K562 (cell line): ENCODE data around the gene RNF6. TPM values are rescaled to one million over a fixed set of nuclear protein-coding genes. Genes with fewer than 3 reads are reported as not detected.

ENCODE experiments used
- ATAC-seq: fragments of 200-7000 bp; cut with Tn5 transposase; 3 replicates; pipeline ENCODE4 v1.9.1; 2020; ENCODE audit warnings: moderate library complexity
- BruUV-seq: library from RNA; stranded (reverse); fragments of 400-500 nt; replicated peaks from 2 replicates; lab custom pipeline; 2021; lab: Mats Ljungman, UMichigan
- CTCF ChIA-PET: fragments of 300-600 bp; formaldehyde crosslinking; extraction: SDS; loops from one replicate; lab custom pipeline; 2021; ENCODE audit warnings: low intra/inter-chr PET ratio; lab: Yijun Ruan, JAX
- POLR2A ChIA-PET: fragments of 300-600, 350-650 bp; sonication (Branson Sonifier 250); formaldehyde crosslinking; extraction: SDS; loops from one replicate; lab custom pipeline; 2021; ENCODE audit warnings: antibody characterized with exemption, inconsistent platforms; lab: Yijun Ruan, JAX
- DNase-seq, 4 experiments: peaks; one replicate each; pipeline versions ENCODE4 v3.0.0 to v3.0.0-alpha.2; 2011 to 2018; ENCODE audit warnings: low spot score in 3 of 4, mixed read lengths in 3 of 4; ENCODE audit errors: extremely low read depth in 1 of 4
- FAIRE-seq: peaks from 2 replicates; lab custom pipeline; 2011; peaks lifted over from hg19 to GRCh38; lab: Jason Lieb, UNC
- H2AFZ ChIP-seq: 2 replicates; pipeline ENCODE4 v1.6.0; 2011; ENCODE audit warnings: low read depth, low read length, control low read depth, inconsistent platforms
- H3K27ac ChIP-seq: fragments of 200-600 bp; 3 replicates; pipeline ENCODE4 v1.8.0; 2011; ENCODE audit warnings: low read depth, mild to moderate bottlenecking, control low read depth, inconsistent platforms, low read length, moderate library complexity, mixed read lengths; ENCODE audit errors: extremely low read depth
- H3K27me3 ChIP-seq, 2 experiments: fragments of 300-600 bp in 1 of 2; 2 replicates in 1 of 2; 3 replicates in 1 of 2; pipeline versions ENCODE4 v1.6.0 to v1.8.0; 2011; ENCODE audit warnings: inconsistent platforms in 2 of 2, low read length in 2 of 2, mild to moderate bottlenecking in 1 of 2, mixed read lengths in 1 of 2, moderate library complexity in 1 of 2; ENCODE audit not compliant: control insufficient read depth in 2 of 2, insufficient read depth in 2 of 2
- H3K36me3 ChIP-seq: fragments of 300-600 bp; 3 replicates; pipeline ENCODE4 v1.8.0; 2011; ENCODE audit warnings: mild to moderate bottlenecking, low read length, inconsistent platforms; ENCODE audit not compliant: control insufficient read depth, insufficient read depth
- H3K4me1 ChIP-seq, 2 experiments: fragments of 200-600 bp in 1 of 2; replicated peaks in 1 of 2; 2 replicates in 1 of 2; 3 replicates in 1 of 2; pipeline versions ENCODE4 v1.5.1 to v1.8.0; 2011; ENCODE audit warnings: inconsistent platforms in 2 of 2, low read length in 2 of 2, mild to moderate bottlenecking in 1 of 2, mixed read lengths in 1 of 2, moderate library complexity in 1 of 2; ENCODE audit not compliant: control insufficient read depth in 2 of 2, insufficient read depth in 2 of 2
- H3K4me2 ChIP-seq: 2 replicates; pipeline ENCODE4 v1.6.1; 2011; ENCODE audit warnings: low read length, control low read depth, inconsistent platforms, mixed read lengths; ENCODE audit not compliant: insufficient read depth
- H3K4me3 ChIP-seq: fragments of 200-600 bp; sonication (generic), shearing (Covaris generic); 2 replicates; pipeline ENCODE4 v1.5.1; 2016; ENCODE audit warnings: control low read depth, inconsistent platforms
- H3K79me2 ChIP-seq: fragments of 200-600 bp; 3 replicates; pipeline ENCODE4 v1.8.0; 2011; ENCODE audit warnings: low read length, inconsistent platforms; ENCODE audit not compliant: control insufficient read depth, insufficient read depth
- H3K9ac ChIP-seq, 2 experiments: 2 replicates each; pipeline versions ENCODE4 v1.6.0 to v1.6.1; 2011; ENCODE audit warnings: low read depth in 2 of 2, low read length in 2 of 2, control low read depth in 1 of 2, inconsistent platforms in 1 of 2, mild to moderate bottlenecking in 1 of 2, mixed read lengths in 1 of 2; ENCODE audit not compliant: insufficient read depth in 1 of 2
- H3K9me1 ChIP-seq: one replicate; pipeline ENCODE4 v1.6.0; 2011; ENCODE audit warnings: inconsistent platforms, mild to moderate bottlenecking, low read length, moderate library complexity; ENCODE audit not compliant: control insufficient read depth, insufficient read depth
- H3K9me3 ChIP-seq: replicated peaks from 2 replicates; pipeline ENCODE4 v1.5.1; 2011; ENCODE audit warnings: low read depth, low read length, inconsistent platforms; ENCODE audit not compliant: control insufficient read depth, insufficient read depth
- H4K20me1 ChIP-seq: replicated peaks from 2 replicates; pipeline ENCODE4 v1.6.1; 2011; ENCODE audit warnings: low read length, inconsistent platforms, mixed read lengths; ENCODE audit not compliant: control insufficient read depth, insufficient read depth
- CEBPB ChIP-seq: fragments of 450-650 bp; IDR thresholded peaks from 2 replicates; pipeline ENCODE4 v1.6.1; 2016; ENCODE audit warnings: missing genetic modification characterization, missing compliant biosample characterization
- EZH2 ChIP-seq: IDR thresholded peaks from 2 replicates; pipeline ENCODE4 v1.6.1; 2012; ENCODE audit warnings: low read depth, mild to moderate bottlenecking, inconsistent platforms, low read length, borderline replicate concordance
- TAF9B ChIP-seq: fragments of 450-650 bp; IDR thresholded peaks from 2 replicates; pipeline ENCODE4 v1.6.1; 2018; ENCODE audit warnings: mild to moderate bottlenecking; ENCODE audit not compliant: partially characterized antibody
- ZNF140 ChIP-seq: fragments of 250-450 bp; sonication (Bioruptor Pico); IDR thresholded peaks from 2 replicates; pipeline ENCODE4 v1.8.0; 2021; ENCODE audit warnings: moderate library complexity, mild to moderate bottlenecking, inconsistent platforms
- ZNF408 ChIP-seq: fragments of 250-450 bp; sonication (Bioruptor Pico); IDR thresholded peaks from 2 replicates; pipeline ENCODE4 v1.4.0; 2020; ENCODE audit warnings: low read depth, mild to moderate bottlenecking, moderate library complexity
- WGBS: fragments of 100-300 bp; shearing (Covaris generic); methylation state at CpG from one replicate; pipeline ENCODE4 v1.1.6; 2016; ENCODE audit warnings: low coverage, mixed read lengths; ENCODE audit not compliant: insufficient coverage; ENCODE audit errors: missing lambda C conversion rate; 5-methylcytosine and 5-hydroxymethylcytosine counted together
- in situ Hi-C: fragments of 300-500 bp; cut with MboI; formaldehyde crosslinking; loops from 4 replicates; pipeline ENCODE4 v1.15.0; 2018; ENCODE audit warnings: inconsistent platforms, mixed read lengths
- intact Hi-C: fragments of 100-400 bp; cut with micrococcal nuclease; formaldehyde crosslinking; loops from 2 replicates; pipeline ENCODE4 v1.14.2; 2022
- polyA plus RNA-seq, 8 experiments: library from polyadenylated mRNA; depleted of rRNA in 4 of 8; stranded (reverse) in 5 of 8; unstranded in 3 of 8; fragments of >200 nt; fragmentation: Nextera tagmentation in 2 of 8; fragmentation: Illumina TruSeq in 1 of 8; extraction: Ambion mirVana in 2 of 8; extraction: Trizol in 1 of 8; gene quantifications; 2 replicates each; pipeline versions ENCODE4 v1.2.1 to v1.2.3, GENCODE V29; 2011 to 2014; ENCODE audit warnings: inconsistent platforms in 1 of 8, missing spikeins in 1 of 8
- total RNA-seq, 7 experiments: library from RNA; depleted of rRNA in 6 of 7; stranded (reverse); fragments of >200 nt in 6 of 7; fragmentation: Illumina TruSeq in 2 of 7; extraction: Trizol in 2 of 7; gene quantifications; 2 replicates each; pipeline versions ENCODE4 v1.2.1 to v1.2.3, GENCODE V29; 2011 to 2021; ENCODE audit warnings: low replicate concordance in 1 of 7
- TF ChIP-seq, protein P1 (sequence below): fragments of 250-450 bp; sonication (Bioruptor Pico); IDR thresholded peaks from 2 replicates; pipeline ENCODE4 v1.4.0; 2020; ENCODE audit warnings: borderline replicate concordance

Gene RNF6
- total and polyA plus RNA-seq, 9 of the 15 experiments (the other 6 are each of a cell fraction or from before 2014, with no cell fraction given), result 12.0 to 31.4 (median 22.3) TPM

DNA sequence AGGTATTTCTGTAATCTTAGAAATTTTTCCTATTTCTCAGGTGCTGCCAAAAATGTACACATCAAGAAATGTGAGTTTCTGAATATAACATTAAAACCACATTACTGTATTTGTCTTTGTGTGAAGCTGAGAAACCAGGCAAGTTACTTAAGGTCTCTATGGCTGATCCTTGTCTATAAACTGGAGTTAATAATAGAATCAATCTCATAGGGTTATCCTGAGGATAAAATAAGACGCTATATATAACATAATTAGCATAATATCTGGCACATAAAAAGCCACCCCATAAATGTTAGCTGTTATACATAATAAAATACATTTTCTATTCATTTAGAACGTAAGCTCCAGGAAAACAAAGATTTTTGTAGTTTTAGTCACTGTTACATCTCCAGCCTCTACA is 6.1 kb downstream of the RNF6 start:
- 95% methylated on average over 2 of the region's 2 CpGs for WGBS
- Histone ChIP-seq H4K20me1 (no peaks in the 10 kb centered on the region), H3K4me2 (no peak overlapping the region), H3K4me3 (no peak overlapping the region), H3K9me1 (no peaks in the 10 kb centered on the region), H3K9me3 (no peaks in the 10 kb centered on the region), H3K9ac (no peak overlapping the region), H2AFZ (no peak overlapping the region), H3K36me3 (peaks cover 86% of the 10 kb centered on the region), H3K27ac (no peak overlapping the region), H3K79me2 (peaks cover 20% of the 10 kb centered on the region), H3K4me1 (peaks cover 0 to 6% of the 10 kb centered on the region in 2 experiments; a peak in 2 of 5 replicates), H3K27me3 (no peaks in the 10 kb centered on the region)
- ATAC-seq, result no peak
- POLR2A ChIA-PET, result no interaction called here
- intact Hi-C loops (no loop called here), in situ Hi-C loops (no loop called here)
- no peak for FAIRE-seq
- no peak for DNase-seq
- no TSS peak for BruUV-seq
- TF ChIP-seq, protein P1, sequence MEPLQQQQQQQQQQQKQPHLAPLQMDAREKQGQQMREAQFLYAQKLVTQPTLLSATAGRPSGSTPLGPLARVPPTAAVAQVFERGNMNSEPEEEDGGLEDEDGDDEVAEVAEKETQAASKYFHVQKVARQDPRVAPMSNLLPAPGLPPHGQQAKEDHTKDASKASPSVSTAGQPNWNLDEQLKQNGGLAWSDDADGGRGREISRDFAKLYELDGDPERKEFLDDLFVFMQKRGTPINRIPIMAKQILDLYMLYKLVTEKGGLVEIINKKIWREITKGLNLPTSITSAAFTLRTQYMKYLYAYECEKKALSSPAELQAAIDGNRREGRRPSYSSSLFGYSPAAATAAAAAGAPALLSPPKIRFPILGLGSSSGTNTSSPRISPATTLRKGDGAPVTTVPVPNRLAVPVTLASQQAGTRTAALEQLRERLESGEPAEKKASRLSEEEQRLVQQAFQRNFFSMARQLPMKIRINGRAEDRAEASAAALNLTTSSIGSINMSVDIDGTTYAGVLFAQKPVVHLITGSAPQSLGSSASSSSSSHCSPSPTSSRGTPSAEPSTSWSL (CRISPR knock-in tag), result no peak
- TF ChIP-seq TAF9B, result no peak
- no peak for TF ChIP-seq EZH2
- no peak for TF ChIP-seq ZNF140 (CRISPR knock-in tag)
- CTCF ChIA-PET, result no interaction called here

DNA sequence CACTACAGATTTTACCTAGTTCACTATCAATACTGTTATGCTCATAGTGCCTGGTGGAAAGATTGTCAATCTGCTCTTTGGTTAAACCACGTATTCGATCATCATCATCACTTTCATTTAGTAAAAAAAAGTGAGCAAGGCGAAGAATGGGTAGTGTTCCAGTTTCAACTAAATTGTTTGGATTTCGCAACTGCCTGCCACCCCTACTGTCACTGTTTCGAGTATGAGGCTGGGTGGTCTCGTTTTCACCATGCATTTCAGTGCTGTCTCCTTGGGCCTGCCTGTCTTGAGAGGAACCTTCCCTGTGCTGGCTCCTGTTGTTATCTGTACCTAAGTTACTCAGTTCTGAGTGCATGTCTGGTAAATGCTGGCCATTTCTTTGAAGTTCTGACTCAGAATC is 8.1 kb downstream of the RNF6 start:
- no peak overlapping the region for H3K9ac ChIP-seq
- H3K36me3 ChIP-seq, result peaks cover 77% of the 10 kb centered on the region
- H3K79me2 ChIP-seq, result no peaks in the 10 kb centered on the region
- BruUV-seq, result no TSS peak
- TF ChIP-seq CEBPB (tag), result peak; percentile 34; the same call in 1 of the 2 replicates
- TF ChIP-seq ZNF408, result no peak
- FAIRE-seq, result no peak
- in situ Hi-C loops, result no loop called here
- POLR2A ChIA-PET, result interaction anchor here (0.8 kb wide), 1 partner anchor 13 kb away, joined by 3 read pairs; no protein-coding TSS in a partner anchor
- H2AFZ ChIP-seq, result no peak overlapping the region
- intact Hi-C loops, result no loop called here
- no peaks in the 10 kb centered on the region for H3K27me3 ChIP-seq
- no peak overlapping the region for H3K27ac ChIP-seq
- no peak overlapping the region for H3K4me3 ChIP-seq
- no peaks in the 10 kb centered on the region for H3K9me1 ChIP-seq
- CTCF ChIA-PET, result no interaction called here
- 95% methylated on average over 6 of the region's 6 CpGs for WGBS
- H3K4me1 ChIP-seq, result no peaks in the 10 kb centered on the region
- no peak for DNase-seq
- H4K20me1 ChIP-seq, result no peaks in the 10 kb centered on the region
- H3K9me3 ChIP-seq, result no peaks in the 10 kb centered on the region
- ATAC-seq, result no peak
- H3K4me2 ChIP-seq, result no peak overlapping the region
